Testis (tissue), 2 donors: ENCODE data around the gene RBM33.

Experiments
- CTCF ChIP-seq, 3 experiments: fragments of 450-650 bp in 2 of 3; fragments of 200-600 bp in 1 of 3; sonication (generic) in 1 of 3; IDR thresholded peaks; one replicate each; pipeline ENCODE4 v1.5.1; 2016 to 2019; ENCODE audit warnings: antibody characterized with exemption in 3 of 3, mild to moderate bottlenecking in 2 of 3, moderate library complexity in 1 of 3
- POLR2A ChIP-seq: fragments of 450-650 bp; IDR thresholded peaks from one replicate; pipeline ENCODE4 v1.6.1; 2017; ENCODE audit warnings: antibody characterized with exemption, mild to moderate bottlenecking, moderate library complexity

DNA sequence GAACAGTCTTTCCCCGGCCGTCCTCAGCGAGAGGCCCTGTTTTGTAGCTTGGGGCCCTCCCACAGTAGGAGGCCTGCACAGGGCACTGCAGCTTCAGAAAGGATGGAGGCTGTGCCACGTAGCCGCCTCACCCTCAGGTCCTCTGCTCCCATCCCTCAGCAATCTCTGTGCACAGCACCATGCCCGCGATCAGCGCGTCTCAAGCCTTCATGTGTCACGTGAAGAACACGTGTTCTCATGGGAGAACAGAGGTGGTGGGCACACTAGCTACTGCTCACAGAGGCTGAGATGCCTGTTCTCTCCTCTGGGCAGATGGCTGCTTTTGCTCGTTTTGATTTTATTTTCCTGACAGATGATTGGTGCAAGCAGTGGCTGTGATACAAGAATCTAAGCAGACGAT, 176.3 kb downstream of the RBM33 start:
- TF ChIP-seq POLR2A (no peak), CTCF (IDR thresholded peaks at IDR 0.05) (no peak)
